Measurements from ENCODE around the gene GMEB2.
"Not testable (repeated sequence)": the region's sequence is repeated elsewhere in the genome, so short reads cannot be mapped to it uniquely, and the experiment has no call there.

Gene GMEB2

DNA sequence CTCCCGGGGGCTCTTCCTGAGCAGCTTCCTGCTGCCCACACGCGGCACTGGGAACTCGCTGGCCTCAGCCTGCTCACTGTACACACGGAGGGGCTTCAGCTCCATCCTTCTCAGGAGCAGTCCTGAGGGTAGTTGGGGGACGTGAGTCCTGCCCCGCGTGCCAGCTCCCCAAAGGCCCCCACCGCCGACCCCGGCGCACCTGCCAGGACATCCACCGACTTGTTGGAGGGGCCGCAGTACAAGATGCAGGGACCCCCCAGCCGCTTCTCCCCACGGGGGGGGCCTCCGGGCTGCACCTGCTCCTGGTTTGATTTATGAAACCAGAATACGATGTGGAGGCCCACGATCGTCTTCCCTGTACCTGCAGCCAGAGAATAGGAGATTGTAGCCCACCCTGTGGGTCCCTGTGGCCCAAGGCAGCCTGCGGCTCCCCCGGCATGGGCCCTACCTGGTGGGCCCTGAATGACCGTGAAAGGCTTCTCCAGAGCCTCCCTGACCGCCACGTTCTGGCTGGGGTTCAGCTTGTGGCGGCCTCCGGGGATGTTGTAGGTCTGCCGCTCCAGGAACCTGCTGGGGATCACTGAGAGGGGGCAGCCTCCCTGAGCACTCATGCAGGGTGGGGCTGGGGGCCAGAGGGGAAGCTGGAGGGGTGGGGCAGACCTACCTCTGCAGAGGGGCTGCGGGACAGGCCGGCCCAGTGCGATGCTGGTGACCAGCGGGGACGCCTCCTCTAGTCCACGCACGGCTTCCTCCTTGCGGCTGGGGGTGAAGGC lies 65.1 kb downstream of the GMEB2 start:
- Histone ChIP-seq H3K4me3 (ENCODE audit: extremely low read depth, insufficient read depth, low read length, poor library complexity, severe bottlenecking) (no peak overlapping the region), H3K36me3 (ENCODE audit: control insufficient read depth, insufficient read depth, low read length) (peaks cover 16% of the 10 kb centered on the region), H3K4me1 (ENCODE audit: control insufficient read depth, insufficient read depth, low read length, poor library complexity, severe bottlenecking) (no peaks in the 10 kb centered on the region), H3K9me3 (ENCODE audit: control insufficient read depth, low read length) (no peaks in the 10 kb centered on the region), H3K27ac (ENCODE audit: low read depth, low read length, severe bottlenecking) (no peak overlapping the region)
- WGBS, 2 experiments (ENCODE audit: insufficient coverage in 2 of 2), result 90 to 93% methylated on average over 32 to 36 of the region's 36 CpGs

- Histone ChIP-seq H3K4me1 (ENCODE audit: control insufficient read depth, insufficient read depth, low read length, poor library complexity, severe bottlenecking) (no peaks in the 10 kb centered on the region), H3K27ac (ENCODE audit: low read depth, low read length, severe bottlenecking) (no peak overlapping the region), H3K9me3 (ENCODE audit: control insufficient read depth, low read length) (no peaks in the 10 kb centered on the region), H3K36me3 (ENCODE audit: control insufficient read depth, insufficient read depth, low read length) (peaks cover 16% of the 10 kb centered on the region), H3K4me3 (ENCODE audit: extremely low read depth, insufficient read depth, low read length, poor library complexity, severe bottlenecking) (no peak overlapping the region)
- 92 to 95% methylated on average over 24 to 26 of the region's 26 CpGs for WGBS, 2 experiments (ENCODE audit: insufficient coverage in 2 of 2)
Observed at GRCh38 chr20:63560856-63561609, 65.9 kb downstream of the GMEB2 start.

DNA sequence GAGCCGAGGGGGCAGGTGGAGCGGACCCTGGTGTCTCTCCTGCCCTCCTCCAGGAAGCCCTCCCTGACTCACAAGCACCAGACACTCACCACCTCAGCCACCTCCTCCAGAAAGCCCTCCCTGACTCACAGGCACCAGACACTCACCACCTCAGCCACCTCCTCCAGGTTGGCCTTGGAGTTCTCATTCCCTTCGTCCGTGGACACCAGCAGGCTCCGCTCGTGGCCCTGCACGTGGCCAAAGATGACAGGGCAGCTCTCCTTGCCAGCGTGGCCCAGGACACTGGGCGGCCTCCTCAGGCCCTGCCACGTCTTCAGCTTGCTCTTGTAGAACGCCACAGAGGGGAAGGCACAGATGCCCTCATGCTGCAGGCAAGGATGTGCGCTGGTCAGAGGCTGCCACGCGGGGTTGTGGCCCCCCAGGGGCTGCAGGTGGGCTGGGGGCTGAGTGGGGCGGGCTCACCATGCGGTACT lies 66.5 kb downstream of the GMEB2 start:
- WGBS, 2 experiments (ENCODE audit: insufficient coverage in 2 of 2), result 95 to 98% methylated on average over 14 to 16 of the region's 16 CpGs
- Histone ChIP-seq H3K4me1 (ENCODE audit: control insufficient read depth, insufficient read depth, low read length, poor library complexity, severe bottlenecking) (no peaks in the 10 kb centered on the region), H3K4me3 (ENCODE audit: extremely low read depth, insufficient read depth, low read length, poor library complexity, severe bottlenecking) (no peak overlapping the region), H3K36me3 (ENCODE audit: control insufficient read depth, insufficient read depth, low read length) (peaks cover 16% of the 10 kb centered on the region), H3K9me3 (ENCODE audit: control insufficient read depth, low read length) (no peaks in the 10 kb centered on the region), H3K27ac (ENCODE audit: low read depth, low read length, severe bottlenecking) (no peak overlapping the region)

GRCh38 chr20:63559485-63560332 lies 67.2 kb downstream of the GMEB2 start:
- H3K36me3 ChIP-seq (ENCODE audit: control insufficient read depth, insufficient read depth, low read length), result peaks cover 16% of the 10 kb centered on the region
- H3K9me3 ChIP-seq (ENCODE audit: control insufficient read depth, low read length); H3K4me3 ChIP-seq (ENCODE audit: extremely low read depth, insufficient read depth, low read length, poor library complexity, severe bottlenecking); H3K27ac ChIP-seq (ENCODE audit: low read depth, low read length, severe bottlenecking); H3K4me1 ChIP-seq (ENCODE audit: control insufficient read depth, insufficient read depth, low read length, poor library complexity, severe bottlenecking): not testable (repeated sequence)
- WGBS, 2 experiments (ENCODE audit: insufficient coverage in 2 of 2), result 96% methylated on average over 28 to 30 of the region's 31 CpGs

GRCh38 chr20:63558804-63559484 lies 68.0 kb downstream of the GMEB2 start:
- H3K27ac ChIP-seq (ENCODE audit: low read depth, low read length, severe bottlenecking), result no peak overlapping the region
- WGBS, 2 experiments (ENCODE audit: insufficient coverage in 2 of 2), result 96 to 98% methylated on average over 11 to 13 of the region's 14 CpGs
- H3K9me3 ChIP-seq (ENCODE audit: control insufficient read depth, low read length), result no peaks in the 10 kb centered on the region
- peaks cover 16% of the 10 kb centered on the region for H3K36me3 ChIP-seq (ENCODE audit: control insufficient read depth, insufficient read depth, low read length)
- H3K4me3 ChIP-seq (ENCODE audit: extremely low read depth, insufficient read depth, low read length, poor library complexity, severe bottlenecking), result no peak overlapping the region
- H3K4me1 ChIP-seq (ENCODE audit: control insufficient read depth, insufficient read depth, low read length, poor library complexity, severe bottlenecking), result peaks cover 5% of the 10 kb centered on the region

DNA sequence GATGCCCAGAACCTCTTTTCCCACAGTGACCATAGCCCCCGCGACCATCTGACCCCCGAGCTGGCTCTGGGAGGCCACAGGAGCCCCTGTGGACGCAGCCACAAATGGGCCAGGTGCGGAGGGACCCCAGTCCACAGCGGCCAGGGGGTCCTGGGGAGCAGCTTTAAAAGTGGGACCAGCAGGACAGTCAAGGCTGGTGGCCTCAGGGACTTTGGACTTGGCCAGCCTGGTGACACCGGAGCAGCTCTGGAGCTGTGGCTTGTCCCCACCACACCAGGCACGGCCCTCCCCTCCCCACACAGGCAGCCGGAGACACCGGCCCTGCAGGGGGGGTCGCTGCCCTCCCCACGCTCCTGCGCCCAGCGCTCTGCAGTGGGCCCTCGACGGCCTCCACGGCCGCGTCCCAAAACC lies 69.4 kb downstream of the GMEB2 start:
- Histone ChIP-seq H3K4me1 (ENCODE audit: control insufficient read depth, insufficient read depth, low read length, poor library complexity, severe bottlenecking) (peaks cover 9% of the 10 kb centered on the region), H3K4me3 (ENCODE audit: extremely low read depth, insufficient read depth, low read length, poor library complexity, severe bottlenecking) (no peak overlapping the region), H3K9me3 (ENCODE audit: control insufficient read depth, low read length) (no peaks in the 10 kb centered on the region), H3K36me3 (ENCODE audit: control insufficient read depth, insufficient read depth, low read length) (peaks cover 13% of the 10 kb centered on the region), H3K27ac (ENCODE audit: low read depth, low read length, severe bottlenecking) (no peak overlapping the region)
- WGBS, 2 experiments (ENCODE audit: insufficient coverage in 2 of 2), result 96 to 98% methylated on average over 15 to 19 of the region's 19 CpGs

- WGBS, 2 experiments (ENCODE audit: insufficient coverage in 2 of 2), result 62 to 71% methylated on average over 23 of the region's 23 CpGs
- Histone ChIP-seq H3K4me1 (ENCODE audit: control insufficient read depth, insufficient read depth, low read length, poor library complexity, severe bottlenecking) (peaks cover 9% of the 10 kb centered on the region), H3K4me3 (ENCODE audit: extremely low read depth, insufficient read depth, low read length, poor library complexity, severe bottlenecking) (no peak overlapping the region), H3K27ac (ENCODE audit: low read depth, low read length, severe bottlenecking) (no peak overlapping the region), H3K36me3 (ENCODE audit: control insufficient read depth, insufficient read depth, low read length) (peaks cover 12% of the 10 kb centered on the region), H3K9me3 (ENCODE audit: control insufficient read depth, low read length) (no peaks in the 10 kb centered on the region)
Observed at GRCh38 chr20:63556873-63557478, 69.9 kb downstream of the GMEB2 start.

DNA sequence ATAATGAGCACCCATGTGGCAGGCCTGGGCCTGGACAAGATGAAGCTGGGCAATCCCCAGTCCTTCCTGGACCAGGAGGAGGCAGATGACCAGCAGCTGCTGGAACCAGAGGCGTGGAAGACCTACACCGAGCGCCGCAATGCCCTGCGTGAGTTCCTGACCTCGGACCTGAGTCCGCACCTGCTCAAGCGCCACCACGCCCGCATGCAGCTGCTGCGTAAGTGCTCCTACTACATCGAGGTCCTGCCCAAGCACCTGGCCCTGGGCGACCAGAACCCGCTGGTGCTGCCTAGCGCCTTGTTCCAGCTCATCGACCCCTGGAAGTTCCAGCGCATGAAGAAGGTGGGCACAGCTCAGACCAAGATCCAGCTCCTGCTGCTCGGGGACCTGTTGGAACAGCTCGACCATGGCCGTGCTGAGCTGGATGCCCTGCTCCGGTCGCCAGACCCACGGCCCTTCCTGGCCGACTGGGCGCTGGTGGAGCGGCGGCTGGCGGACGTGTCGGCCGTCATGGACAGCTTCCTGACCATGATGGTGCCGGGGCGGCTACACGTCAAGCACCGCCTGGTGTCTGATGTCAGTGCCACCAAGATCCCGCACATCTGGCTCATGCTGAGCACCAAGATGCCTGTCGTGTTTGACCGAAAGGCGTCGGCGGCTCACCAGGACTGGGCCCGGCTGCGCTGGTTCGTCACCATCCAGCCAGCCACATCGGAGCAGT lies 71.1 kb downstream of the GMEB2 start:
- WGBS, 2 experiments (ENCODE audit: insufficient coverage in 2 of 2), result 96 to 97% methylated on average over 44 to 45 of the region's 45 CpGs
- H3K4me3 ChIP-seq (ENCODE audit: extremely low read depth, insufficient read depth, low read length, poor library complexity, severe bottlenecking), result no peak overlapping the region
- no peak overlapping the region for H3K27ac ChIP-seq (ENCODE audit: low read depth, low read length, severe bottlenecking)
- peaks cover under 1% of the 10 kb centered on the region for H3K36me3 ChIP-seq (ENCODE audit: control insufficient read depth, insufficient read depth, low read length)
- peaks cover 9% of the 10 kb centered on the region for H3K4me1 ChIP-seq (ENCODE audit: control insufficient read depth, insufficient read depth, low read length, poor library complexity, severe bottlenecking)
- no peaks in the 10 kb centered on the region for H3K9me3 ChIP-seq (ENCODE audit: control insufficient read depth, low read length)

DNA sequence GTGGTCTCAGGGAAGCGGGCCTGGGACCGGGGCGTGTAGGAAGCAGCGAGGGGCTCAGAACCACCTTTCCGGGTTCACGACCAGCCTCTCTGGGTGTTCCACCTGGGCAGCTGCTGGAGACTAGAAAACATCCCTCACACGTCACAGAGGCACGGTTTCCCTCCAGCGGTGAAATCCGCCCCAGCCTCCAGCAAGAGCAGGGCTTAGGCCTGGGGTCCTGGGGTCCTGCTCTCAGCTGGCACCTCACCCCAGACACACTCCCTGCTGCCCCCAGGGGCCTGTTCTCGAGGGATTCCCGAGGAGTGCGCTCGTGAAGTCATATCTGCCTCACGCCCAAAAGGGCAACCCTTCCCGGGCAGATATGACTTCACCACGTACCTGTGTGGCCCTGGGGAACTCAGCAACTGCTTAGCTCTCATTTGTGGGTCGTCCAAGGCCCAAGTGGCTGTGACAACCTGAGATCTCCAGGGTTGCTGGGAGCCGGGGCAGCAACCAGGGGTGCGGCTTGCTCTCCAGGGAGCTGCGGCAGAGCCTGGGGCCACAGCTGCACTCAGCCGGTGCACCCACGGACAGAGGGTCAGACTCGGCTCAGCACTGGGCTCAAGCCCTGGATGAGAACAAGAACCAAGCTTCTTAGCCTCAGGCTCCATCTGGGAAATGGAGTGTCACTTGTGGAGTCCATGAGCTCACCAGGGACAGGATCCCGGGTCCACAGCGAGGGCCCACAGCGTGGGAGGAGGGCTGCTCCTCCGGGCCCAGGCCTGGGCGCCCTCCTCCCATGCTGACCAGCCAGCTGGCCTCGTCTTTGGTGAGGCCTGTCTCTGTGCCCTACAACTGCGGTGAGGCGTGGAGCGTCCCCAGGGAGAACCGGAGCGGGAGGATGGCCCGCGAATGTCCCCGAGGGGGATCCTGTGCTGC lies 72.3 kb downstream of the GMEB2 start:
- Histone ChIP-seq H3K36me3 (ENCODE audit: control insufficient read depth, insufficient read depth, low read length) (no peaks in the 10 kb centered on the region), H3K4me3 (ENCODE audit: extremely low read depth, insufficient read depth, low read length, poor library complexity, severe bottlenecking) (peak overlapping the region; percentile 53), H3K4me1 (ENCODE audit: control insufficient read depth, insufficient read depth, low read length, poor library complexity, severe bottlenecking) (peaks cover 9% of the 10 kb centered on the region), H3K9me3 (ENCODE audit: control insufficient read depth, low read length) (no peaks in the 10 kb centered on the region), H3K27ac (ENCODE audit: low read depth, low read length, severe bottlenecking) (no peak overlapping the region)
- 80 to 83% methylated on average over 38 of the region's 38 CpGs for WGBS, 2 experiments (ENCODE audit: insufficient coverage in 2 of 2)

Measured in mesodermal cell (in vitro differentiated cells).